ENCODE measurements around the gene PHAF1.

DNA sequence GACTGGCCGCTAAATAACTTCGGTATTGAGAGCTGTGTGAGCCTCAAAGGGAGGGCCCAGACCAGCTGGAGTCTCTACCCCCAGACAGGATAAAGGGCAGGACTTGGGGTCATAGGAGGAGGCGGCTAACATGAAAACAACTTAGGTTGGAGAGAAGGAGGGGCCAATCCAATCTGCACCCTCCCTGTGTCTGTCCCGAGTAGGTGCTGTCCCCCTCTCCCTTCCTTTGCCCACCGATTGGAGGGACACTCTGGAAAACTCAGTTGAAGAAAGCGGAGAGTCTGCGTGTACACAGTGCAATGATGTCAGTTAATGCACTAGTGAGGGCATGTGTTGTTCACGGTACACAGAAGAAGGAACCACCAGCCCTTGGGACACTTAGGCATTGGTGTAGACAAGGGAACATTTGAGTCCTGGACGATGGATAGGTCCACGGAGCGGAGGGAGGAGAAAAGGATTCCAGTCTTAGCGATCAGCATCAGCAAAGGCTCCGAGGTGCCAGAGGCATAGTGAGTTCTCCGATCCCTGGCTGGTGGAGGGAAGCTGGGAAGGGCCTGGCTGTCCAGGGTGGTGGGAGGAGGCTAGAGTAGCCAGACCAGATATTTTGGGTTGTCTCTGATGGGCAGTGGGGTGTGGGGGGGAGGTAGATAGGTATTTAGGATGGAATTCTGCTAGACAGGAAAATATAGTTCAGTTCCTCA, 61.4 kb downstream of the PHAF1 start:
- TF ChIP-seq, protein P1, sequence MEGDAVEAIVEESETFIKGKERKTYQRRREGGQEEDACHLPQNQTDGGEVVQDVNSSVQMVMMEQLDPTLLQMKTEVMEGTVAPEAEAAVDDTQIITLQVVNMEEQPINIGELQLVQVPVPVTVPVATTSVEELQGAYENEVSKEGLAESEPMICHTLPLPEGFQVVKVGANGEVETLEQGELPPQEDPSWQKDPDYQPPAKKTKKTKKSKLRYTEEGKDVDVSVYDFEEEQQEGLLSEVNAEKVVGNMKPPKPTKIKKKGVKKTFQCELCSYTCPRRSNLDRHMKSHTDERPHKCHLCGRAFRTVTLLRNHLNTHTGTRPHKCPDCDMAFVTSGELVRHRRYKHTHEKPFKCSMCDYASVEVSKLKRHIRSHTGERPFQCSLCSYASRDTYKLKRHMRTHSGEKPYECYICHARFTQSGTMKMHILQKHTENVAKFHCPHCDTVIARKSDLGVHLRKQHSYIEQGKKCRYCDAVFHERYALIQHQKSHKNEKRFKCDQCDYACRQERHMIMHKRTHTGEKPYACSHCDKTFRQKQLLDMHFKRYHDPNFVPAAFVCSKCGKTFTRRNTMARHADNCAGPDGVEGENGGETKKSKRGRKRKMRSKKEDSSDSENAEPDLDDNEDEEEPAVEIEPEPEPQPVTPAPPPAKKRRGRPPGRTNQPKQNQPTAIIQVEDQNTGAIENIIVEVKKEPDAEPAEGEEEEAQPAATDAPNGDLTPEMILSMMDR (IDR thresholded peaks at IDR 0.05): no peak
- TF ChIP-seq POLR2A (IDR thresholded peaks at IDR 0.05): no peak
